ENCODE results near the gene FBXW8.

FBXW8 gene

GRCh38 chr12:116962197-116962596, 51.4 kb downstream of the FBXW8 start:
- H3K79me2 ChIP-seq (ENCODE audit: control insufficient read depth, insufficient read depth, low read length, poor library complexity), result no peaks in the 10 kb centered on the region
- no CpG with 5 or more reads among the region's 4 CpGs for WGBS (ENCODE audit: extremely low coverage, insufficient coverage, insufficient read length)

GRCh38 chr12:116962783-116963356, 52.1 kb downstream of the FBXW8 start:
- Histone ChIP-seq H2AK5ac (ENCODE audit: low read length) (no peak overlapping the region), H3K36me3 (ENCODE audit: control insufficient read depth in 1 of 2, insufficient read depth in 2 of 2, low read length in 2 of 2) (peaks cover 7 to 14% of the 10 kb centered on the region in 2 experiments), H2BK12ac (ENCODE audit: low read length) (no peak overlapping the region), H3K79me2 (ENCODE audit: control insufficient read depth, insufficient read depth, low read length, poor library complexity) (no peaks in the 10 kb centered on the region), H4K12ac (ENCODE audit: low read depth, low read length) (no peak overlapping the region), H2BK120ac (ENCODE audit: insufficient read depth, low read length, poor library complexity) (no peak overlapping the region), H3K9me3 (ENCODE audit: insufficient read depth, low read depth, low read length) (no peaks in the 10 kb centered on the region), H3K27ac (ENCODE audit: low read depth, low read length) (no peak overlapping the region), H3K27me3 (ENCODE audit: insufficient read depth, low read length) (no peaks in the 10 kb centered on the region), H3K4me3 (ENCODE audit: low read depth, low read length) (no peak overlapping the region), H3K4me1 (ENCODE audit: control insufficient read depth in 1 of 2, insufficient read depth in 2 of 2, low read length in 2 of 2) (peaks cover 4 to 14% of the 10 kb centered on the region in 2 experiments), H3K4me2 (ENCODE audit: low read length) (no peak overlapping the region), H2BK5ac (ENCODE audit: low read depth, low read length, poor library complexity) (no peak overlapping the region), H3K18ac (ENCODE audit: low read length) (peak overlapping the region; percentile 11), H4K8ac (ENCODE audit: low read depth, low read length) (no peak overlapping the region), H2AFZ (ENCODE audit: insufficient read depth, low read length, poor library complexity) (no peak overlapping the region), H3K9ac (ENCODE audit: low read length) (no peak overlapping the region), H3K4ac (ENCODE audit: low read depth, low read length) (no peak overlapping the region), H3K79me1 (ENCODE audit: low read length) (no peaks in the 10 kb centered on the region), H3K14ac (ENCODE audit: low read length) (no peak overlapping the region), H3K23ac (ENCODE audit: low read length) (no peak overlapping the region), H4K91ac (ENCODE audit: low read depth, low read length) (no peak overlapping the region)
- no CpG with 5 or more reads among the region's 9 CpGs for WGBS (ENCODE audit: extremely low coverage, insufficient coverage, insufficient read length)
- DNase-seq, result no peak

More at GRCh38 chr12:116962197-116962596, 51.4 kb downstream of the FBXW8 start:
- H4K8ac ChIP-seq (ENCODE audit: low read depth, low read length), result no peak overlapping the region
- no peak overlapping the region for H2AFZ ChIP-seq (ENCODE audit: insufficient read depth, low read length, poor library complexity)
- H3K27ac ChIP-seq (ENCODE audit: low read depth, low read length), result no peak overlapping the region
- no peak overlapping the region for H3K14ac ChIP-seq (ENCODE audit: low read length)
- H3K4me3 ChIP-seq (ENCODE audit: low read depth, low read length), result no peak overlapping the region
- no peak overlapping the region for H4K91ac ChIP-seq (ENCODE audit: low read depth, low read length)
- no peak overlapping the region for H4K12ac ChIP-seq (ENCODE audit: low read depth, low read length)
- no peaks in the 10 kb centered on the region for H3K9me3 ChIP-seq (ENCODE audit: insufficient read depth, low read depth, low read length)
- H3K4me1 ChIP-seq (ENCODE audit: control insufficient read depth in 1 of 2, insufficient read depth in 2 of 2, low read length in 2 of 2), result peaks cover 4 to 14% of the 10 kb centered on the region in 2 experiments
- H3K27me3 ChIP-seq (ENCODE audit: insufficient read depth, low read length), result no peaks in the 10 kb centered on the region
- H3K9ac ChIP-seq (ENCODE audit: low read length), result no peak overlapping the region
- H3K4me2 ChIP-seq (ENCODE audit: low read length), result no peak overlapping the region
- H3K23ac ChIP-seq (ENCODE audit: low read length), result no peak overlapping the region
- H2AK5ac ChIP-seq (ENCODE audit: low read length), result no peak overlapping the region
- no peaks in the 10 kb centered on the region for H3K79me1 ChIP-seq (ENCODE audit: low read length)
- no peak overlapping the region for H3K4ac ChIP-seq (ENCODE audit: low read depth, low read length)
- peaks cover 7 to 14% of the 10 kb centered on the region in 2 experiments for H3K36me3 ChIP-seq (ENCODE audit: control insufficient read depth in 1 of 2, insufficient read depth in 2 of 2, low read length in 2 of 2)
- no peak overlapping the region for H3K18ac ChIP-seq (ENCODE audit: low read length)
- H2BK120ac ChIP-seq (ENCODE audit: insufficient read depth, low read length, poor library complexity), result no peak overlapping the region
- no peak overlapping the region for H2BK12ac ChIP-seq (ENCODE audit: low read length)
- no peak overlapping the region for H2BK5ac ChIP-seq (ENCODE audit: low read depth, low read length, poor library complexity)
- DNase-seq, result no peak

GRCh38 chr12:116964054-116965050, 53.6 kb downstream of the FBXW8 start:
- no peak overlapping the region for H2BK12ac ChIP-seq (ENCODE audit: low read length)
- no peak overlapping the region for H3K4ac ChIP-seq (ENCODE audit: low read depth, low read length)
- H2AFZ ChIP-seq (ENCODE audit: insufficient read depth, low read length, poor library complexity), result no peak overlapping the region
- no peaks in the 10 kb centered on the region for H3K79me2 ChIP-seq (ENCODE audit: control insufficient read depth, insufficient read depth, low read length, poor library complexity)
- H3K9me3 ChIP-seq (ENCODE audit: insufficient read depth, low read depth, low read length), result no peaks in the 10 kb centered on the region
- no peak overlapping the region for H3K4me3 ChIP-seq (ENCODE audit: low read depth, low read length)
- no peaks in the 10 kb centered on the region for H3K79me1 ChIP-seq (ENCODE audit: low read length)
- no peak overlapping the region for H2AK5ac ChIP-seq (ENCODE audit: low read length)
- H3K18ac ChIP-seq (ENCODE audit: low read length), result no peak overlapping the region
- no peak overlapping the region for H3K4me2 ChIP-seq (ENCODE audit: low read length)
- no CpG with 5 or more reads among the region's 14 CpGs for WGBS (ENCODE audit: extremely low coverage, insufficient coverage, insufficient read length)
- H4K8ac ChIP-seq (ENCODE audit: low read depth, low read length), result no peak overlapping the region
- no peak for DNase-seq
- peaks cover 4 to 14% of the 10 kb centered on the region in 2 experiments for H3K4me1 ChIP-seq (ENCODE audit: control insufficient read depth in 1 of 2, insufficient read depth in 2 of 2, low read length in 2 of 2)
- no peak overlapping the region for H4K91ac ChIP-seq (ENCODE audit: low read depth, low read length)
- no peak overlapping the region for H3K27ac ChIP-seq (ENCODE audit: low read depth, low read length)
- H3K14ac ChIP-seq (ENCODE audit: low read length), result no peak overlapping the region
- H3K9ac ChIP-seq (ENCODE audit: low read length), result no peak overlapping the region
- H3K23ac ChIP-seq (ENCODE audit: low read length), result no peak overlapping the region
- H3K27me3 ChIP-seq (ENCODE audit: insufficient read depth, low read length), result no peaks in the 10 kb centered on the region
- H4K12ac ChIP-seq (ENCODE audit: low read depth, low read length), result no peak overlapping the region
- peaks cover 7 to 11% of the 10 kb centered on the region in 2 experiments for H3K36me3 ChIP-seq (ENCODE audit: control insufficient read depth in 1 of 2, insufficient read depth in 2 of 2, low read length in 2 of 2)
- H2BK5ac ChIP-seq (ENCODE audit: low read depth, low read length, poor library complexity), result no peak overlapping the region
- no peak overlapping the region for H2BK120ac ChIP-seq (ENCODE audit: insufficient read depth, low read length, poor library complexity)

- no peak overlapping the region for H3K23ac ChIP-seq (ENCODE audit: low read length)
- no peak overlapping the region for H2BK12ac ChIP-seq (ENCODE audit: low read length)
- no peak overlapping the region for H4K12ac ChIP-seq (ENCODE audit: low read depth, low read length)
- no peak overlapping the region for H4K8ac ChIP-seq (ENCODE audit: low read depth, low read length)
- no peaks in the 10 kb centered on the region for H3K27me3 ChIP-seq (ENCODE audit: insufficient read depth, low read length)
- H3K36me3 ChIP-seq (ENCODE audit: control insufficient read depth in 1 of 2, insufficient read depth in 2 of 2, low read length in 2 of 2), result peaks cover 11 to 14% of the 10 kb centered on the region in 2 experiments
- H2BK120ac ChIP-seq (ENCODE audit: insufficient read depth, low read length, poor library complexity), result no peak overlapping the region
- H3K4me3 ChIP-seq (ENCODE audit: low read depth, low read length), result no peak overlapping the region
- H3K4me1 ChIP-seq (ENCODE audit: control insufficient read depth in 1 of 2, insufficient read depth in 2 of 2, low read length in 2 of 2), result peaks cover 7 to 9% of the 10 kb centered on the region in 2 experiments
- H4K91ac ChIP-seq (ENCODE audit: low read depth, low read length), result no peak overlapping the region
- no peak overlapping the region for H3K4me2 ChIP-seq (ENCODE audit: low read length)
- H2AK5ac ChIP-seq (ENCODE audit: low read length), result no peak overlapping the region
- H3K27ac ChIP-seq (ENCODE audit: low read depth, low read length), result no peak overlapping the region
- H3K79me2 ChIP-seq (ENCODE audit: control insufficient read depth, insufficient read depth, low read length, poor library complexity), result no peaks in the 10 kb centered on the region
- no peak overlapping the region for H2BK5ac ChIP-seq (ENCODE audit: low read depth, low read length, poor library complexity)
- no peak for DNase-seq
- peaks cover 5% of the 10 kb centered on the region for H3K79me1 ChIP-seq (ENCODE audit: low read length)
- H3K4ac ChIP-seq (ENCODE audit: low read depth, low read length), result no peak overlapping the region
- no peak overlapping the region for H3K18ac ChIP-seq (ENCODE audit: low read length)
- no peak overlapping the region for H3K9ac ChIP-seq (ENCODE audit: low read length)
- no CpG with 5 or more reads among the region's 5 CpGs for WGBS (ENCODE audit: extremely low coverage, insufficient coverage, insufficient read length)
- no peak overlapping the region for H2AFZ ChIP-seq (ENCODE audit: insufficient read depth, low read length, poor library complexity)
- no peak overlapping the region for H3K14ac ChIP-seq (ENCODE audit: low read length)
- no peaks in the 10 kb centered on the region for H3K9me3 ChIP-seq (ENCODE audit: insufficient read depth, low read depth, low read length)
Measured at GRCh38 chr12:116968986-116969385, 58.2 kb downstream of the FBXW8 start.
